ENCODE results near the gene UNC5B. TPM values are rescaled to one million over a fixed set of nuclear protein-coding genes. Genes with fewer than 3 reads are reported as not detected.

Gene UNC5B
- total RNA-seq, 1 experiment from 2014 or later: 19.3 TPM

GRCh38 chr10:71254834-71255549 lies 42.6 kb downstream of the UNC5B start:
- DNase-seq (ENCODE audit: low read depth): no peak

GRCh38 chr10:71255550-71255807 lies 43.1 kb downstream of the UNC5B start:
- DNase-seq (ENCODE audit: low read depth): no peak

GRCh38 chr10:71255808-71256660 lies 43.7 kb downstream of the UNC5B start:
- peak; percentile 93 for DNase-seq (ENCODE audit: low read depth)

GRCh38 chr10:71256661-71257318 lies 44.4 kb downstream of the UNC5B start:
- DNase-seq (ENCODE audit: low read depth): no peak

GRCh38 chr10:71257319-71257997 lies 45.1 kb downstream of the UNC5B start:
- no peak for DNase-seq (ENCODE audit: low read depth)

- no peak for DNase-seq (ENCODE audit: low read depth)
Measured at GRCh38 chr10:71258046-71258445, 45.7 kb downstream of the UNC5B start.

GRCh38 chr10:71258446-71259145 lies 46.2 kb downstream of the UNC5B start:
- DNase-seq (ENCODE audit: low read depth): no peak

- DNase-seq (ENCODE audit: low read depth): no peak
Measured at GRCh38 chr10:71259282-71259681, 46.9 kb downstream of the UNC5B start.

- peak; percentile 84 for DNase-seq (ENCODE audit: low read depth)
Measured at GRCh38 chr10:71259815-71260501, 47.6 kb downstream of the UNC5B start.

GRCh38 chr10:71260622-71261325 lies 48.4 kb downstream of the UNC5B start:
- peak; percentile 96 for DNase-seq (ENCODE audit: low read depth)

GRCh38 chr10:71262027-71262426 lies 49.7 kb downstream of the UNC5B start:
- no peak for DNase-seq (ENCODE audit: low read depth)

GRCh38 chr10:71262817-71263216 lies 50.4 kb downstream of the UNC5B start:
- DNase-seq (ENCODE audit: low read depth): no peak

GRCh38 chr10:71263376-71263775 lies 51.0 kb downstream of the UNC5B start:
- DNase-seq (ENCODE audit: low read depth): no peak

GRCh38 chr10:71264345-71265200 lies 52.2 kb downstream of the UNC5B start:
- no peak for DNase-seq (ENCODE audit: low read depth)

GRCh38 chr10:71265201-71265575 lies 52.8 kb downstream of the UNC5B start:
- no peak for DNase-seq (ENCODE audit: low read depth)

GRCh38 chr10:71265618-71266146 lies 53.3 kb downstream of the UNC5B start:
- DNase-seq (ENCODE audit: low read depth): no peak

- peak; percentile 71 for DNase-seq (ENCODE audit: low read depth)
Measured at GRCh38 chr10:71266147-71266917, 54.0 kb downstream of the UNC5B start.

GRCh38 chr10:71266918-71267442 lies 54.6 kb downstream of the UNC5B start:
- DNase-seq (ENCODE audit: low read depth): peak; percentile 21
